H9 (cell line): ENCODE data around the gene USP36. TPM values are rescaled to one million over a fixed set of nuclear protein-coding genes. Genes with fewer than 3 reads are reported as not detected.

ENCODE experiments used
- DNase-seq: peaks from one replicate; pipeline ENCODE4 v3.0.0-alpha.2; 2017
- H2AFZ ChIP-seq: one replicate; pipeline ENCODE4 v1.6.1; 2013; ENCODE audit warnings: mild to moderate bottlenecking, low read length, control low read depth, moderate library complexity
- H2AK5ac ChIP-seq: 2 replicates; pipeline ENCODE4 v1.6.1; 2013; ENCODE audit warnings: low read length, control low read depth, mixed read lengths; ENCODE audit not compliant: insufficient read length
- H2BK120ac ChIP-seq: one replicate; pipeline ENCODE4 v1.6.1; 2013; ENCODE audit warnings: low read depth, mild to moderate bottlenecking, low read length, control low read depth, inconsistent platforms; ENCODE audit not compliant: poor library complexity, severe bottlenecking
- H2BK12ac ChIP-seq: 2 replicates; pipeline ENCODE4 v1.6.1; 2013; ENCODE audit warnings: low read length, control low read depth, mixed read lengths, low read depth; ENCODE audit not compliant: insufficient read length
- H2BK15ac ChIP-seq: 2 replicates; pipeline ENCODE4 v1.6.1; 2013; ENCODE audit warnings: low read depth, low read length, control low read depth
- H2BK20ac ChIP-seq: one replicate; pipeline ENCODE4 v1.6.1; 2013; ENCODE audit warnings: low read depth, mild to moderate bottlenecking, low read length, control low read depth, inconsistent platforms; ENCODE audit not compliant: poor library complexity, severe bottlenecking
- H2BK5ac ChIP-seq: 2 replicates; pipeline ENCODE4 v1.6.1; 2013; ENCODE audit warnings: low read length, control low read depth, mixed read lengths; ENCODE audit not compliant: insufficient read length
- H3K14ac ChIP-seq: 2 replicates; pipeline ENCODE4 v1.6.1; 2013; ENCODE audit warnings: low read length, control low read depth; ENCODE audit not compliant: insufficient read depth
- H3K18ac ChIP-seq: 2 replicates; pipeline ENCODE4 v1.6.1; 2013; ENCODE audit warnings: low read depth, mild to moderate bottlenecking, mixed read lengths, low read length, control low read depth; ENCODE audit not compliant: insufficient read length
- H3K23ac ChIP-seq: 2 replicates; pipeline ENCODE4 v1.6.1; 2013; ENCODE audit warnings: low read length, control low read depth, mixed read lengths, low read depth; ENCODE audit not compliant: insufficient read length
- H3K23me2 ChIP-seq: 2 replicates; pipeline ENCODE4 v1.6.1; 2013; ENCODE audit warnings: low read depth, mild to moderate bottlenecking, mixed read lengths, low read length, control low read depth; ENCODE audit not compliant: insufficient read length, poor library complexity, severe bottlenecking
- H3K27ac ChIP-seq: 2 replicates; pipeline ENCODE4 v1.5.1; 2013; ENCODE audit warnings: low read length, control low read depth, mixed read lengths, low read depth; ENCODE audit not compliant: insufficient read length
- H3K27me3 ChIP-seq: 2 replicates; pipeline ENCODE4 v1.6.1; 2013; ENCODE audit warnings: low read length, control low read depth, inconsistent platforms; ENCODE audit not compliant: insufficient read depth
- H3K4ac ChIP-seq: 2 replicates; pipeline ENCODE4 v1.6.1; 2013; ENCODE audit warnings: low read depth, mild to moderate bottlenecking, control low read depth, inconsistent platforms, low read length, moderate library complexity
- H3K4me1 ChIP-seq: 2 replicates; pipeline ENCODE4 v1.6.1; 2013; ENCODE audit warnings: low read length, control low read depth, inconsistent platforms; ENCODE audit not compliant: insufficient read depth
- H3K4me2 ChIP-seq: 2 replicates; pipeline ENCODE4 v1.6.1; 2013; ENCODE audit warnings: low read length, control low read depth, mixed read lengths; ENCODE audit not compliant: insufficient read length, insufficient read depth
- H3K56ac ChIP-seq: 2 replicates; pipeline ENCODE4 v1.6.1; 2013; ENCODE audit warnings: low read depth, mild to moderate bottlenecking, mixed read lengths, low read length, control low read depth; ENCODE audit not compliant: insufficient read length
- H3K79me1 ChIP-seq: 2 replicates; pipeline ENCODE4 v1.6.1; 2013; ENCODE audit warnings: low read depth, mild to moderate bottlenecking, moderate library complexity, low read length, control low read depth, inconsistent platforms; ENCODE audit not compliant: insufficient read depth, poor library complexity, severe bottlenecking
- H3K79me2 ChIP-seq: 2 replicates; pipeline ENCODE4 v1.6.1; 2013; ENCODE audit warnings: low read length, control low read depth, inconsistent platforms; ENCODE audit not compliant: insufficient read depth
- H3K9ac ChIP-seq: 2 replicates; pipeline ENCODE4 v1.6.1; 2013; ENCODE audit warnings: low read length, control low read depth, mixed read lengths; ENCODE audit not compliant: insufficient read length; ENCODE audit errors: extremely low read depth
- H3K9me3 ChIP-seq: one replicate; pipeline ENCODE4 v1.6.1; 2013; ENCODE audit warnings: low read depth, low read length, inconsistent platforms; ENCODE audit not compliant: control insufficient read depth
- H3T11ph ChIP-seq: one replicate; pipeline ENCODE4 v1.6.1; 2013; ENCODE audit warnings: mild to moderate bottlenecking, low read length, control low read depth, inconsistent platforms
- H4K20me1 ChIP-seq: one replicate; pipeline ENCODE4 v1.6.1; 2013; ENCODE audit not compliant: control insufficient read depth, insufficient read length, insufficient read depth
- H4K5ac ChIP-seq: 2 replicates; pipeline ENCODE4 v1.6.1; 2013; ENCODE audit warnings: low read depth, mild to moderate bottlenecking, mixed read lengths, low read length, control low read depth; ENCODE audit not compliant: insufficient read length
- H4K8ac ChIP-seq: replicated peaks from 2 replicates; pipeline ENCODE4 v1.6.1; 2013; ENCODE audit warnings: low read length, control low read depth, mixed read lengths, low read depth; ENCODE audit not compliant: insufficient read length
- H4K91ac ChIP-seq: 2 replicates; pipeline ENCODE4 v1.6.1; 2013; ENCODE audit warnings: low read depth, mild to moderate bottlenecking, moderate library complexity, mixed read lengths, low read length, control low read depth; ENCODE audit not compliant: insufficient read length
- H3K27ac Mint-ChIP-seq, 3 experiments: 2 replicates in 2 of 3; 3 replicates in 1 of 3; pipeline ENCODE4 v1.8.0; 2020 to 2021; ENCODE audit warnings: mixed read lengths in 3 of 3, mild to moderate bottlenecking in 1 of 3, moderate library complexity in 1 of 3
- H3K27me3 Mint-ChIP-seq: 2 replicates; pipeline ENCODE4 v1.8.0; 2021; ENCODE audit warnings: low read depth, mild to moderate bottlenecking, moderate library complexity, mixed read lengths
- H3K36me3 Mint-ChIP-seq, 3 experiments: 2 replicates in 2 of 3; 3 replicates in 1 of 3; pipeline ENCODE4 v1.8.0; 2020 to 2021; ENCODE audit warnings: low read depth in 3 of 3, mixed read lengths in 3 of 3; ENCODE audit not compliant: insufficient read depth in 1 of 3
- H3K4me1 Mint-ChIP-seq, 2 experiments: 2 replicates each; pipeline ENCODE4 v1.8.0; 2020; ENCODE audit warnings: mixed read lengths in 2 of 2
- H3K4me3 Mint-ChIP-seq, 2 experiments: 2 replicates in 1 of 2; 3 replicates in 1 of 2; pipeline ENCODE4 v1.8.0; 2020 to 2021; ENCODE audit warnings: mild to moderate bottlenecking in 2 of 2, mixed read lengths in 2 of 2, moderate library complexity in 1 of 2
- H3K9me3 Mint-ChIP-seq, 2 experiments: 2 replicates in 1 of 2; 3 replicates in 1 of 2; pipeline ENCODE4 v1.8.0; 2020; ENCODE audit warnings: mild to moderate bottlenecking in 2 of 2, mixed read lengths in 2 of 2, moderate library complexity in 1 of 2
- WGBS: extraction: QIAGEN DNeasy Blood & Tissue Kit; methylation state at CpG from one replicate; pipeline ENCODE4 v1.1.7; 2013; ENCODE audit warnings: missing lambda C conversion rate, low lambda C conversion rate, mixed read lengths; ENCODE audit not compliant: insufficient read length; ENCODE audit errors: extremely low coverage; 5-methylcytosine and 5-hydroxymethylcytosine counted together
- total RNA-seq: library from RNA; stranded (reverse); gene quantifications from 2 replicates; pipeline ENCODE4 v1.2.1, GENCODE V29; 2021
- TF ChIP-seq, protein P1 (sequence below): fragments of 200-600 bp; sonication (generic); conservative IDR thresholded peaks from 3 replicates; pipeline ENCODE4 v1.8.0; 2021; ENCODE audit warnings: antibody characterized with exemption, mild to moderate bottlenecking

USP36 gene
- total RNA-seq, 1 experiment from 2014 or later: 106 TPM

DNA sequence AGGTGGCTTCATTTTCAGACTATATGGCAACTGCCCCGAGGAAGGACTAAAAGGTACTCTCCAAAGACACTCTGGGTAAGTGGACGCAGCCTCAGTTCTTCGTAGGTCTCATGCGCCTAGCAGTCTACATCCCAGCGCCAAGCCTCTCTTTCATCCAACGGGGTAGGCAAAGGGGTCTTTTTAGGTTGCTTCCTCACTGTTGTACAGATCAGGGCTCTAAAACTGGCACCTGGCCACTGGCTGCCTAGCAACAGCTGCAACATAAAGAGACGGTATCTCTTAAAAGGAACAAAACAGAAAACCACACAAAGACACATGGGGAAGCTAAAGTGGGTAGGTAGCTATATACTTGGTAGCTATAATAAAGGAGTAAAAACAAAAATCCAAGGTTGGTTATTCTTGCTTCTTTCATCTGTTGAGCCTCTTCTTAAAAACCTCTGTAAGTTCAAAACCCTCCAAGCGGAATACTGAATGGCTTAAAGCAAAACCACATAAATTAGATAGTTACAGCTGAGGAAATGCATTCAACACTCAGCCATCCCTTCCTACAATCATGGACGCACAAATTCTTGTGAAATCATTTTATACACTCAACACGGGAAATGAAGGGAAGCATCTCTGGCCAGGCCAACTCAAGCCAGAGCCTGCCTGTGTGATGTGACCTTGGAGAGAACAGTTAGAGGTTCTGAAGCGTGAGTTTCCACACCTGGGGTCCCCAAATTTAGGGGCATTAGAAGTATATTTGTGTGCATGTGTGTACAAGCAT, 81.2 kb downstream of the USP36 start:
- Histone ChIP-seq H3K9me3 (no peaks in the 10 kb centered on the region), H3K9ac (no peak overlapping the region)
- H3K27ac Mint-ChIP-seq: no peak overlapping the region

More for the DNA sequence above, 81.2 kb downstream of the USP36 start:
- no peak overlapping the region for H2BK120ac ChIP-seq
- H3K27ac ChIP-seq: no peak overlapping the region
- H3K4me3 Mint-ChIP-seq: no peak overlapping the region
- H3K79me1 ChIP-seq: no peaks in the 10 kb centered on the region
- H2BK20ac ChIP-seq: no peak overlapping the region
- H3K56ac ChIP-seq: no peak overlapping the region
- WGBS: no CpG with 5 or more reads among the region's 11 CpGs
- H2BK15ac ChIP-seq: no peak overlapping the region
- no peak for DNase-seq
- H3K23ac ChIP-seq: no peak overlapping the region
- peaks cover 2% of the 10 kb centered on the region; the same call in 1 of the 2 replicates for H3K4me1 ChIP-seq
- H3K4me2 ChIP-seq: no peak overlapping the region
- no peaks in the 10 kb centered on the region for H3K79me2 ChIP-seq
- no peak overlapping the region for H2AFZ ChIP-seq
- H4K5ac ChIP-seq: no peak overlapping the region
- no peak overlapping the region for H3K18ac ChIP-seq
- TF ChIP-seq, protein P1, sequence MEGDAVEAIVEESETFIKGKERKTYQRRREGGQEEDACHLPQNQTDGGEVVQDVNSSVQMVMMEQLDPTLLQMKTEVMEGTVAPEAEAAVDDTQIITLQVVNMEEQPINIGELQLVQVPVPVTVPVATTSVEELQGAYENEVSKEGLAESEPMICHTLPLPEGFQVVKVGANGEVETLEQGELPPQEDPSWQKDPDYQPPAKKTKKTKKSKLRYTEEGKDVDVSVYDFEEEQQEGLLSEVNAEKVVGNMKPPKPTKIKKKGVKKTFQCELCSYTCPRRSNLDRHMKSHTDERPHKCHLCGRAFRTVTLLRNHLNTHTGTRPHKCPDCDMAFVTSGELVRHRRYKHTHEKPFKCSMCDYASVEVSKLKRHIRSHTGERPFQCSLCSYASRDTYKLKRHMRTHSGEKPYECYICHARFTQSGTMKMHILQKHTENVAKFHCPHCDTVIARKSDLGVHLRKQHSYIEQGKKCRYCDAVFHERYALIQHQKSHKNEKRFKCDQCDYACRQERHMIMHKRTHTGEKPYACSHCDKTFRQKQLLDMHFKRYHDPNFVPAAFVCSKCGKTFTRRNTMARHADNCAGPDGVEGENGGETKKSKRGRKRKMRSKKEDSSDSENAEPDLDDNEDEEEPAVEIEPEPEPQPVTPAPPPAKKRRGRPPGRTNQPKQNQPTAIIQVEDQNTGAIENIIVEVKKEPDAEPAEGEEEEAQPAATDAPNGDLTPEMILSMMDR: no peak
- H4K8ac ChIP-seq: no peak overlapping the region
- no peaks in the 10 kb centered on the region for H3K9me3 Mint-ChIP-seq
- no peak overlapping the region for H2AK5ac ChIP-seq
- no peaks in the 10 kb centered on the region for H3K23me2 ChIP-seq
- peaks cover 11 to 12% of the 10 kb centered on the region in 2 experiments for H3K4me1 Mint-ChIP-seq
- no peak overlapping the region for H2BK5ac ChIP-seq
- H3K36me3 Mint-ChIP-seq: no peaks in the 10 kb centered on the region
- no peaks in the 10 kb centered on the region for H3K27me3 Mint-ChIP-seq
- H3K14ac ChIP-seq: no peak overlapping the region
- no peaks in the 10 kb centered on the region for H4K20me1 ChIP-seq
- no peaks in the 10 kb centered on the region for H3K27me3 ChIP-seq
- H2BK12ac ChIP-seq: no peak overlapping the region
- H4K91ac ChIP-seq: no peak overlapping the region
- no peak overlapping the region for H3K4ac ChIP-seq
- no peak overlapping the region for H3T11ph ChIP-seq
